ENCODE results near the gene NOC2L.
"Not testable (repeated sequence)": the region's sequence is repeated elsewhere in the genome, so short reads cannot be mapped to it uniquely, and the experiment has no call there.

The NOC2L gene

DNA sequence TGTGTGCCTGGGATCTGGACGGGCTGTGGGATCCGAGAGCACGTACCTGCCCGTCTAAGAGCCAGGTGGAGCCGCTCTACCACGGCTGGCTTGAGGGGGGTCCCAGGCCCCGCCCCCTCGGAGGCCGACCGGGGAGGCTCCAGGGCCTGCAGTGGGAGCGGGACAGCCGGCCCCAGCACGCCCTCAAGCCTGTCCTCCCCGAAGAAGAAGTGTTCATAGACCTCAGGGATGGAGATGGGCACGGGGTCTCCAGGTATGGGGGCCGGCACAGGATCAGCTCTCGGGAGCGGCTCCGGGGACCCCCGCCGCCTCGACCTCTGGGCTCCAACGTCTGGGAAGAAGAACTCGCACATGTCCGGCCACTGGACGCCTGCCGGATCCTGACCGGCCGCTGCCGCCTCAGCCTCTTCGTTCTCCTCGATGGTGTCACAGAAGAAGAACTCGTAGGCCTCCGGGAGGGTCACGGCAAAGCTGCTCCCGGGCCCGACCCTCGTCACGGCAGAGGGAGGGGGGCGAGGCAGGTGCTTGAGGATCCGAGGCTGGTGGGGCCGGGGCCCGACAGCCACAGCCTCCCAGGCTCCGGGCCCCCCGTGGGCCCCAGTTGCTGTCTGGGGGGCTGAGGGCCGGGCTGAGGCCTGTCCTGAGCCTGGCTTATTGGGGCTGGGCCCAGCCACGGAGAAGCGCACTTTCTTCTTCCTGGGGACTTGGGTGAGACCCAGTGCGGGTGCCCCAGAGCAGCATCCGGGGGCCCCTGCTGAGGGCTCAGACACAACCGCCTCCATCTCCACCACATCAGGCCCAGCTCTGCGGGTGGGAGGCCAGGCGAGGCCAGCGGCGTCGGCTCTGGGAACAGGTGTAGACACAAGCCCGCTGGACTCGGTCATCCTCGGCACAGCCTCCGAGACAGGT lies 20.0 kb upstream of the NOC2L start:
- Histone ChIP-seq H3K27ac (ENCODE audit: low read depth, low read length, poor library complexity, severe bottlenecking) (no peak overlapping the region), H3K79me2 (ENCODE audit: insufficient read depth, low read length) (no peaks in the 10 kb centered on the region), H3K9ac (ENCODE audit: low read length) (no peak overlapping the region), H3K9me3 (ENCODE audit: low read length) (no peaks in the 10 kb centered on the region), H3K4me1 (ENCODE audit: insufficient read depth, low read length, severe bottlenecking) (peaks cover 7% of the 10 kb centered on the region), H3F3A (ENCODE audit: insufficient read depth, low read length) (no peaks in the 10 kb centered on the region), H3K9me2 (ENCODE audit: low read depth, low read length) (no peaks in the 10 kb centered on the region), H4K20me1 (ENCODE audit: insufficient read depth, low read length) (no peaks in the 10 kb centered on the region), H3K27me3 (ENCODE audit: insufficient read depth, low read length) (peaks cover 6% of the 10 kb centered on the region; the same call in 1 of the 2 replicates), H3K36me3 (ENCODE audit: insufficient read depth, low read length) (no peaks in the 10 kb centered on the region), H2AFZ (ENCODE audit: low read length) (no peak overlapping the region), H3K4me2 (ENCODE audit: low read length) (no peak overlapping the region), H3K4me3 (ENCODE audit: low read depth, low read length, poor library complexity, severe bottlenecking) (no peak overlapping the region)
- no peak for TF ChIP-seq EZH2 (IDR thresholded peaks at IDR 0.05; ENCODE audit: borderline replicate concordance, low read length)

DNA sequence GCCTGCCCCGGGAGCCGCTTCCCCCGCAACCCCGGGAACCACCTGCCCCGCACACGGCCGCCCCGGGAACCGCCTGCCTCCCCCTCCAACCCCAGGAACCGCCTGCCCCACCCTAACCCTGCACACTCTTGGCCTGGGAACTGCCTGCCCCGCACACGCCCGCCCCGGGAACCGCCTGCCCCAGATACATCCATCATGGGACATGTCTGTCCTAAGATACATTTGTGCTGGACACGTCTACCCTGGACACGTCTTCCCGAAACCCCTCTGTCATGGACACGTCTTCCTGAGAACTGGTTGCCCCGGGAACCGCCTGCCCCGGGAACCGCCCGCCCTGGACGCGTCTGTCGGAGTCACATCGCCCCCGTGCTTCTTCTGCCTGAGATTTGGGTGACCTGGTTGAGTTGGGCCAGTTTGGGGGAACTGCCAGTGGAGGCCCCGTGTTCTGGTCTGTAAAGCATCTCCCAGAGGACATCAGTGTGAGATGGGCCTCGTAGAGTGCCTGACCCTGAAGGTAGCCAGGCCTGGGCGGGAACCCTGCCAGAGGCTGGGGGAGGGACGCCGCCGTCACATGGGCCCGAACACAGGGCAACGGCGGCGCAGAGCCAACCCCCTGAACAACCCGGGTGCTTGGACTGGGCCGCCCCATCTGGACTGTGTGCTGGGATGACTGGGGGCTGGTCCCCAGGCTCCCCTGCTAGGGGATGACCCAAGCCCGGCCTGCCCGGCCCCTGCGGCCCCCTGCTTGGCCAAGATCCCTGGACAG lies 19.2 kb upstream of the NOC2L start:
- no peaks in the 10 kb centered on the region for H3K79me2 ChIP-seq (ENCODE audit: insufficient read depth, low read length)
- H3K36me3 ChIP-seq (ENCODE audit: insufficient read depth, low read length): no peaks in the 10 kb centered on the region
- no peak overlapping the region for H2AFZ ChIP-seq (ENCODE audit: low read length)
- H3F3A ChIP-seq (ENCODE audit: insufficient read depth, low read length): no peaks in the 10 kb centered on the region
- no peaks in the 10 kb centered on the region for H3K9me2 ChIP-seq (ENCODE audit: low read depth, low read length)
- H3K27ac ChIP-seq (ENCODE audit: low read depth, low read length, poor library complexity, severe bottlenecking): no peak overlapping the region
- H3K9me3 ChIP-seq (ENCODE audit: low read length): no peaks in the 10 kb centered on the region
- H3K27me3 ChIP-seq (ENCODE audit: insufficient read depth, low read length): peaks cover 6% of the 10 kb centered on the region; the same call in 1 of the 2 replicates
- H3K9ac ChIP-seq (ENCODE audit: low read length): no peak overlapping the region
- H3K4me2 ChIP-seq (ENCODE audit: low read length): no peak overlapping the region
- no peak for TF ChIP-seq EZH2 (IDR thresholded peaks at IDR 0.05; ENCODE audit: borderline replicate concordance, low read length)
- TF ChIP-seq, protein P1, sequence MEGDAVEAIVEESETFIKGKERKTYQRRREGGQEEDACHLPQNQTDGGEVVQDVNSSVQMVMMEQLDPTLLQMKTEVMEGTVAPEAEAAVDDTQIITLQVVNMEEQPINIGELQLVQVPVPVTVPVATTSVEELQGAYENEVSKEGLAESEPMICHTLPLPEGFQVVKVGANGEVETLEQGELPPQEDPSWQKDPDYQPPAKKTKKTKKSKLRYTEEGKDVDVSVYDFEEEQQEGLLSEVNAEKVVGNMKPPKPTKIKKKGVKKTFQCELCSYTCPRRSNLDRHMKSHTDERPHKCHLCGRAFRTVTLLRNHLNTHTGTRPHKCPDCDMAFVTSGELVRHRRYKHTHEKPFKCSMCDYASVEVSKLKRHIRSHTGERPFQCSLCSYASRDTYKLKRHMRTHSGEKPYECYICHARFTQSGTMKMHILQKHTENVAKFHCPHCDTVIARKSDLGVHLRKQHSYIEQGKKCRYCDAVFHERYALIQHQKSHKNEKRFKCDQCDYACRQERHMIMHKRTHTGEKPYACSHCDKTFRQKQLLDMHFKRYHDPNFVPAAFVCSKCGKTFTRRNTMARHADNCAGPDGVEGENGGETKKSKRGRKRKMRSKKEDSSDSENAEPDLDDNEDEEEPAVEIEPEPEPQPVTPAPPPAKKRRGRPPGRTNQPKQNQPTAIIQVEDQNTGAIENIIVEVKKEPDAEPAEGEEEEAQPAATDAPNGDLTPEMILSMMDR (IDR thresholded peaks at IDR 0.05; ENCODE audit: low read length): no peak
- H3K4me1 ChIP-seq (ENCODE audit: insufficient read depth, low read length, severe bottlenecking): peaks cover 7% of the 10 kb centered on the region
- H4K20me1 ChIP-seq (ENCODE audit: insufficient read depth, low read length): no peaks in the 10 kb centered on the region
- no peak overlapping the region for H3K4me3 ChIP-seq (ENCODE audit: low read depth, low read length, poor library complexity, severe bottlenecking)

DNA sequence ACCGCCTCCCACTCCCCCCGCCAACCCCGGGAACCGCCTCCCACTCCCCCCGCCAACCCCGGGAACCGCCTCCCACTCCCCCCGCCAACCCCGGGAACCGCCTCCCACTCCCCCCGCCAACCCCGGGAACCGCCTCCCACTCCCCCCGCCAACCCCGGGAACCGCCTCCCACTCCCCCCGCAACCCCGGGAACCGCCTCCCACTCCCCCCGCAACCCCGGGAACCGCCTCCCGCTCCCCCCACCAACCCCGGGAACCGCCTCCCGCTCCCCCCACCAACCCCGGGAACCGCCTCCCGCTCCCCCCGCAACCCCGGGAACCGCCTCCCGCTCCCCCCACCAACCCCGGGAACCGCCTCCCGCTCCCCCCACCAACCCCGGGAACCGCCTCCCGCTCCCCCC lies 17.7 kb upstream of the NOC2L start:
- not testable (repeated sequence) for H3K27me3 ChIP-seq (ENCODE audit: insufficient read depth, low read length)

More for the DNA sequence above, 17.7 kb upstream of the NOC2L start:
- not testable (repeated sequence) for H2AFZ ChIP-seq (ENCODE audit: low read length); H3K4me2 ChIP-seq (ENCODE audit: low read length); H4K20me1 ChIP-seq (ENCODE audit: insufficient read depth, low read length); H3K9ac ChIP-seq (ENCODE audit: low read length); H3K9me2 ChIP-seq (ENCODE audit: low read depth, low read length); H3K9me3 ChIP-seq (ENCODE audit: low read length); H3K27ac ChIP-seq (ENCODE audit: low read depth, low read length, poor library complexity, severe bottlenecking); H3K79me2 ChIP-seq (ENCODE audit: insufficient read depth, low read length); H3K36me3 ChIP-seq (ENCODE audit: insufficient read depth, low read length); H3F3A ChIP-seq (ENCODE audit: insufficient read depth, low read length); H3K4me3 ChIP-seq (ENCODE audit: low read depth, low read length, poor library complexity, severe bottlenecking); H3K4me1 ChIP-seq (ENCODE audit: insufficient read depth, low read length, severe bottlenecking)

All from OCI-LY1 (cell line).